Measurements from ENCODE around the gene GSTA2. TPM values are rescaled to one million over a fixed set of nuclear protein-coding genes. Genes with fewer than 3 reads are reported as not detected.
"Not testable (repeated sequence)": the region's sequence is repeated elsewhere in the genome, so short reads cannot be mapped to it uniquely, and the experiment has no call there.

GSTA2 gene
- total and polyA plus RNA-seq, 2 of the 13 experiments (the other 11 are each of a cell fraction or from before 2014, with no cell fraction given) = 0.75 to 13.7 TPM

DNA sequence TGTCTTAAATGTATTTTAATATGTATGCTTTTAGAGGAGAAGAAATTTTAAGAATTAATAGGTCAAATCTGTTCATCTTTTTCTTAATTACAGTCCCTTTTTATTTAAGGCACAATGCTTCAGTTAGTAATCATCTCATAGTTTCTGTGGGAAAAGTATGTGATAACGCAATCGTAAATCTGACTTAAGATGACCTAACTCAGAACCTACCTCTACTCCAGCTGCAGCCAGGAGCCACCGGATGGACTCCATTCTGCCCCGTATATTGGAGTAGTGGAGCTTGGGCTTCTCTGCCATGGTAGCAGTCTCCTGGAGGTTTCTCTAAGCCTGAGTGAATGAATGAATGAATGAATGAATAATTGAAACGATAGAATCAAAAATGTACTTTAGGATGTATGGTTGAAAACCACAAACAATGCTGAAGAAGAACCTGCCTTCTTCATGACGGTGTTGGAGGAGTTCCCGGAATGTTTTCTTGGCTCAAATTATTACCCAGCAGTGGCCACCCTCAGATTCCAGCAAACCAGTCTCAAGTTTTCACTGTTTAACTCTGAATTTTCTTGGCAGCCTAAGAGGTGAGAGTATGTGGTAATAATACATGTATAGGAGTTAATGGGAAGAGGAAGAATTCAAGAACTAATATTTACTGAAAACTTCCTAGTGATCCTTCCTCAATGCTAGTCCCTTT is 5.5 kb downstream of the GSTA2 start:
- peaks cover 33% of the 10 kb centered on the region for H3K4me1 ChIP-seq (ENCODE audit: insufficient read depth, low read length)
- intact Hi-C loops (cut with micrococcal nuclease; ENCODE audit: unreplicated experiment); FAIRE-seq; DNase-seq (ENCODE audit: low spot score); H3K27me3 ChIP-seq (ENCODE audit: control insufficient read depth in 1 of 2, insufficient read depth in 2 of 2, low read length in 2 of 2); H4K20me1 ChIP-seq (ENCODE audit: insufficient read depth, low read length); H3K4me3 ChIP-seq (replicated peaks in 1 of 3; ENCODE audit: insufficient read depth in 1 of 3, low read depth in 2 of 3, low read length in 3 of 3); H3K27ac ChIP-seq (ENCODE audit: extremely low read length, insufficient read depth, low read length); ATAC-seq; H3K79me2 ChIP-seq (ENCODE audit: insufficient read depth, low read length); H2AFZ ChIP-seq (ENCODE audit: low read length); in situ Hi-C loops (cut with HindIII; ENCODE audit: extremely low pct_ligation_motif_present, low pct_unique_long_range_greater_than_20kb); H3K36me3 ChIP-seq (replicated peaks in 1 of 2; ENCODE audit: control insufficient read depth in 1 of 2, insufficient read depth in 2 of 2, low read length in 2 of 2); H3K9me3 ChIP-seq (ENCODE audit: low read length); H3K9ac ChIP-seq (ENCODE audit: insufficient read depth, low read depth, low read length); H3K4me2 ChIP-seq (ENCODE audit: low read depth, low read length); POLR2A ChIA-PET; BruUV-seq (replicated peaks); CTCF ChIA-PET (ENCODE audit: low intra/inter-chr PET ratio, low total read pairs): not testable (repeated sequence)
- WGBS (ENCODE audit: low lambda C conversion rate) = 90% methylated on average over 7 of the region's 7 CpGs

DNA sequence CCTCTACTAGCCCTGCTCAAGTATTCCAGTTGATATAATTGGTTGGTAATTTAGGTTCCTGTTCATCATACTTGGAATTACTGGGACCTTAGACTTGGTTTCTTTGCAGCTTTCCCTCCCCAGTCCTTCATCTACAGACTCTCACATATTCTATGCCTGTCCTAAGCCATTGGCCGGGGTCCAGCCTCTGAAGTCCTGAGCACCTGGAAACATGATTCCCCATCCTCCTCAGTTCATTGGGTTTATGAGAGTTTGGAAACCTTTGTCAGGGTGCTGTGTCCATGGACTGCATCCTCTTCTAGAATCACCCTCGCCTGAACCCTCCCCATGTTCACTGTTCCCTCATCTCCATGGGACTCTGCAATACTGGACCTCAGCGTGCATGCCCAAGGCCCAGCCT is 8.8 kb downstream of the GSTA2 start:
- DNase-seq (ENCODE audit: low spot score) (no peak), FAIRE-seq (no peak), ATAC-seq (no peak)
- H3K27me3 ChIP-seq (ENCODE audit: control insufficient read depth in 1 of 2, insufficient read depth in 2 of 2, low read length in 2 of 2) = no peaks in the 10 kb centered on the region
- H4K20me1 ChIP-seq (ENCODE audit: insufficient read depth, low read length) = no peaks in the 10 kb centered on the region
- H3K9me3 ChIP-seq (ENCODE audit: low read length) = peaks cover 27% of the 10 kb centered on the region
- no peaks in the 10 kb centered on the region for H3K36me3 ChIP-seq (replicated peaks in 1 of 2; ENCODE audit: control insufficient read depth in 1 of 2, insufficient read depth in 2 of 2, low read length in 2 of 2)
- no peaks in the 10 kb centered on the region for H3K79me2 ChIP-seq (ENCODE audit: insufficient read depth, low read length)
- ChIA-PET POLR2A (no interaction called here), CTCF (ENCODE audit: low intra/inter-chr PET ratio, low total read pairs) (no interaction called here)
- in situ Hi-C loops (cut with HindIII; ENCODE audit: extremely low pct_ligation_motif_present, low pct_unique_long_range_greater_than_20kb) (no loop called here), intact Hi-C loops (cut with micrococcal nuclease; ENCODE audit: unreplicated experiment) (no loop called here)
- BruUV-seq (replicated peaks) = no TSS peak
- H3K4me1 ChIP-seq (ENCODE audit: insufficient read depth, low read length) = peaks cover 17% of the 10 kb centered on the region
- H3K4me2 ChIP-seq (ENCODE audit: low read depth, low read length) = no peak overlapping the region
- no peak overlapping the region for H3K27ac ChIP-seq (ENCODE audit: extremely low read length, insufficient read depth, low read length)
- 96% methylated on average over 3 of the region's 3 CpGs for WGBS (ENCODE audit: low lambda C conversion rate)
- no peak overlapping the region for H3K4me3 ChIP-seq (replicated peaks in 1 of 3; ENCODE audit: insufficient read depth in 1 of 3, low read depth in 2 of 3, low read length in 3 of 3)
- no peak overlapping the region for H3K9ac ChIP-seq (ENCODE audit: insufficient read depth, low read depth, low read length)
- H2AFZ ChIP-seq (ENCODE audit: low read length) = no peak overlapping the region
- TF ChIP-seq HNF4A (CRISPR knock-in tag; IDR thresholded peaks at IDR 0.05) (no peak), ZNF354B (CRISPR knock-in tag; IDR thresholded peaks at IDR 0.05) (no peak), ZNF678 (CRISPR knock-in tag; IDR thresholded peaks at IDR 0.05) (no peak), PTBP1 (IDR thresholded peaks at IDR 0.05; ENCODE audit: low read depth, low read length, poor library complexity, severe bottlenecking) (no peak), TEAD2 (CRISPR knock-in tag; IDR thresholded peaks at IDR 0.05) (no peak), AGO2 (optimal IDR thresholded peaks at IDR 0.05; ENCODE audit: low read depth, low read length) (no peak), ELF4 (CRISPR knock-in tag; IDR thresholded peaks at IDR 0.05; ENCODE audit: borderline replicate concordance) (no peak), THYN1 (CRISPR knock-in tag; IDR thresholded peaks at IDR 0.05; ENCODE audit: borderline replicate concordance, low read depth) (no peak), NFYC (CRISPR knock-in tag; IDR thresholded peaks at IDR 0.05) (no peak), NFIB (CRISPR knock-in tag; IDR thresholded peaks at IDR 0.05; ENCODE audit: borderline replicate concordance) (no peak)
- TF ChIP-seq, protein P1, sequence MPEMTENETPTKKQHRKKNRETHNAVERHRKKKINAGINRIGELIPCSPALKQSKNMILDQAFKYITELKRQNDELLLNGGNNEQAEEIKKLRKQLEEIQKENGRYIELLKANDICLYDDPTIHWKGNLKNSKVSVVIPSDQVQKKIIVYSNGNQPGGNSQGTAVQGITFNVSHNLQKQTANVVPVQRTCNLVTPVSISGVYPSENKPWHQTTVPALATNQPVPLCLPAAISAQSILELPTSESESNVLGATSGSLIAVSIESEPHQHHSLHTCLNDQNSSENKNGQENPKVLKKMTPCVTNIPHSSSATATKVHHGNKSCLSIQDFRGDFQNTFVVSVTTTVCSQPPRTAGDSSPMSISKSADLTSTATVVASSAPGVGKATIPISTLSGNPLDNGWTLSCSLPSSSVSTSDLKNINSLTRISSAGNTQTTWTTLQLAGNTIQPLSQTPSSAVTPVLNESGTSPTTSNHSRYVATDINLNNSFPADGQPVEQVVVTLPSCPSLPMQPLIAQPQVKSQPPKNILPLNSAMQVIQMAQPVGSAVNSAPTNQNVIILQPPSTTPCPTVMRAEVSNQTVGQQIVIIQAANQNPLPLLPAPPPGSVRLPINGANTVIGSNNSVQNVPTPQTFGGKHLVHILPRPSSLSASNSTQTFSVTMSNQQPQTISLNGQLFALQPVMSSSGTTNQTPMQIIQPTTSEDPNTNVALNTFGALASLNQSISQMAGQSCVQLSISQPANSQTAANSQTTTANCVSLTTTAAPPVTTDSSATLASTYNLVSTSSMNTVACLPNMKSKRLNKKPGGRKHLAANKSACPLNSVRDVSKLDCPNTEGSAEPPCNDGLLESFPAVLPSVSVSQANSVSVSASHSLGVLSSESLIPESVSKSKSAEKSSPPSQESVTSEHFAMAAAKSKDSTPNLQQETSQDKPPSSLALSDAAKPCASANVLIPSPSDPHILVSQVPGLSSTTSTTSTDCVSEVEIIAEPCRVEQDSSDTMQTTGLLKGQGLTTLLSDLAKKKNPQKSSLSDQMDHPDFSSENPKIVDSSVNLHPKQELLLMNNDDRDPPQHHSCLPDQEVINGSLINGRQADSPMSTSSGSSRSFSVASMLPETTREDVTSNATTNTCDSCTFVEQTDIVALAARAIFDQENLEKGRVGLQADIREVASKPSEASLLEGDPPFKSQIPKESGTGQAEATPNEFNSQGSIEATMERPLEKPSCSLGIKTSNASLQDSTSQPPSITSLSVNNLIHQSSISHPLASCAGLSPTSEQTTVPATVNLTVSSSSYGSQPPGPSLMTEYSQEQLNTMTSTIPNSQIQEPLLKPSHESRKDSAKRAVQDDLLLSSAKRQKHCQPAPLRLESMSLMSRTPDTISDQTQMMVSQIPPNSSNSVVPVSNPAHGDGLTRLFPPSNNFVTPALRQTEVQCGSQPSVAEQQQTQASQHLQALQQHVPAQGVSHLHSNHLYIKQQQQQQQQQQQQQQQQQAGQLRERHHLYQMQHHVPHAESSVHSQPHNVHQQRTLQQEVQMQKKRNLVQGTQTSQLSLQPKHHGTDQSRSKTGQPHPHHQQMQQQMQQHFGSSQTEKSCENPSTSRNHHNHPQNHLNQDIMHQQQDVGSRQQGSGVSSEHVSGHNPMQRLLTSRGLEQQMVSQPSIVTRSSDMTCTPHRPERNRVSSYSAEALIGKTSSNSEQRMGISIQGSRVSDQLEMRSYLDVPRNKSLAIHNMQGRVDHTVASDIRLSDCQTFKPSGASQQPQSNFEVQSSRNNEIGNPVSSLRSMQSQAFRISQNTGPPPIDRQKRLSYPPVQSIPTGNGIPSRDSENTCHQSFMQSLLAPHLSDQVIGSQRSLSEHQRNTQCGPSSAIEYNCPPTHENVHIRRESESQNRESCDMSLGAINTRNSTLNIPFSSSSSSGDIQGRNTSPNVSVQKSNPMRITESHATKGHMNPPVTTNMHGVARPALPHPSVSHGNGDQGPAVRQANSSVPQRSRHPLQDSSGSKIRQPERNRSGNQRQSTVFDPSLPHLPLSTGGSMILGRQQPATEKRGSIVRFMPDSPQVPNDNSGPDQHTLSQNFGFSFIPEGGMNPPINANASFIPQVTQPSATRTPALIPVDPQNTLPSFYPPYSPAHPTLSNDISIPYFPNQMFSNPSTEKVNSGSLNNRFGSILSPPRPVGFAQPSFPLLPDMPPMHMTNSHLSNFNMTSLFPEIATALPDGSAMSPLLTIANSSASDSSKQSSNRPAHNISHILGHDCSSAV (CRISPR knock-in tag; IDR thresholded peaks at IDR 0.05; ENCODE audit: borderline replicate concordance) = no peak
